T-helper 22 cell (primary cell): Measurements from ENCODE around the gene KCTD13.
"Not testable (repeated sequence)": the region's sequence is repeated elsewhere in the genome, so short reads cannot be mapped to it uniquely, and the experiment has no call there.

ENCODE experiments used
- DNase-seq: peaks from one replicate; pipeline ENCODE4 v3.0.0-alpha.2; 2020; ENCODE audit warnings: low read depth

KCTD13 gene

DNA sequence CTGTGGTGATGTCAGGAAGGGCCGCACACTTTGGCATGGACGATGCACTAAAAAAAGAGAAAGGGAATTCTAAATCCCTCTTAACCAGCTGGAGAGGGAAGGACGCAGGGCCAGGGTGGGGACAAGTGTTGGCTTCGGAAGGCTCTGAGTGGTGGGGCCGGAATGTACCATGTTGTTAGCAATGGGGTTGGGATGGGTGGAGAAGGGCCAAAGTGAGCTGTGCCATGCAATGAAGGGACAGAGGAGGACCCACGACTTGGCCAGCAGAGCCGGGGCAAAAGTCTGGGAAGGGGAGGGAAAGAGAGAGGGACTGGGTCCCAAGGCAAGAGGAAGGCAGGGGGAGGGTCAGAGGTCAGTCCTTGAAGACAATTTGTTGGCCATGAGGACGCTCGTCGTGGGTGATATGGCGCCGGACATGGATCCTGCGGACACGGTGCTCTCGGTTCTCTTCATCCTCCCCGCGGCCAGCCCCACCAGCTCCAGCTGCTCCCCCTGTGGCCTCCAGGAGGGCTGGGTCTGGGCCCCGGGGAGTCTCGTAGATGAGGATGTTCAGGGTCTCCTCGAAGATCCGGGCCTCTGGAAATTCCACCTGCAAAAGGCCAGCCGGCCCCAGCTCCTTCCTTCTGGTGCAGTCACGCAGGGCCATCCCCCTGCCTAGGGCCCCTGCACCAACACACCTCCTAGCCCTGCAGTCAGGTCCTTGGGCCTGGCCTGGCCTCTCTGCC is 19.3 kb downstream of the KCTD13 start:
- no peak for DNase-seq

DNA sequence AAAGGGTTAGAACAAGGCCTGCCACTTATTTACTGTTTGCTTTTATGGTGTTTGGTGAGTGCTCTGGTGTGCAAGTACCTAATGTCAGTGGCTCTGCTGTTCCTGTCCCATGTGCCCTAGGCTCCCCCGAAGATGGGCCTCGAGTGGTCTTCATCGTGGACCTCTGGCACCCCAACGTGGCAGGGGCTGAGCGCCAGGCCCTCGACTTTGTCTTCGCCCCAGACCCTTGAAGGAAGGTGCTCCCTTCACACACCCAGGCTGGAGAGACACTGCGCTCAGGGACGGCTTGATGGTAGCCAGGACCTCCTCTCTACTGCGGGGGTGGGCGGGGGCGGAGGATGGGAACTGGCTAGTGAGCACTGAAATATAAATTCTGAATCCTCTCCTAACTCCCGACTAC is 20.4 kb downstream of the KCTD13 start:
- no peak for DNase-seq

DNA sequence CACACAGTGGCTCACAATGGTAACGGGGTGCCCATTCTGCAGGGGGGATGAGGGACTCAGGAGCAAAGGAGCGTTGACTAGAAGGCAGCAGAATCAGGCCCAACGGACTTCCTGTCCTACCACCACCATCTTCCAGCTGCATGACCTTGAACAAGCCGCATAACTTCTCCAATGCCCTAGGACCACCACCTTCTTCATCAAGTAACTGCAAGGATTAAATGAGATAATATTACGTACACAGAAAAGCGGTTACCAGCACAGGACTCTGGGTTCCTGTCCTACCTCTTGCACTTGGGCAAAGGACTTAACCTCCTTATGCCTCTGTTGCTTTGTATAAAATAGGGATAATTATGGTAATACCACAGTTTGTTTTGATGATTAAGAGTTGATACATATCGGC is 21.1 kb downstream of the KCTD13 start:
- no peak for DNase-seq

DNA sequence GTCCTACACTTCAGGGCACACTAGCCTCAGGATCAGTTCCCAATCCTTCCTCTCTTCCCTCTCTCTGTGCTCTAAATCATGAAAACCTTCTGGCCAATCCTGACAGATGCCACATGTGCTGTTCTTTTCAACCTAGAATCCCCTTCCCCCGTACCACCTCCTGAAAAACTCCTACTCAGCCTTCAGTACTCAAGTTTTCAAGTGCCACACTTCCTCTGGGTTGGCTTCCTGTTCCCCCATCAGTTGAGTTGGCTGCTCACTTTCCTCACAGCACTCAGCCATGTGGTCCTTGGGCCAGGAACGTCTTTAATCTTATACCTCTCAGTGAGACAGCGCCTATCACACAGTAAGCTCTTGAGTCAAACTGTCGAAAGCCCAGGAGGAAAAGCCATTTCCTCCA is 22.4 kb downstream of the KCTD13 start:
- no peak for DNase-seq

DNA sequence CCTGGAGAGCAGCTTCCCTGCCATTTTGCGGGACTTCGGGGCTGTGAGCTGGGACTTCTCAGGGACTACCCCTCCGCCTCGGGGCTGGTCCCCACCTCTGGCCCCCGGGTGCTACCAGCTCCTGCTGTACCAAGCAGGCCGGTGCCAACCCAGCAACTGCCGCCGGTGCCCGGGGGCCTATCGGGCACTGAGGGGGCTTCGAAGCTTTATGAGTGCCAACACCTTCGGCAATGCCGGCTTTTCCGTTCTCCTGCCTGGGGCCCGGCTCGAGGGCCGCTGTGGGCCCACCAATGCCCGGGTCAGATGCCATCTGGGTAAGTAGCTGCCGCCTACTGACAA is 24.4 kb downstream of the KCTD13 start:
- DNase-seq: no peak

DNA sequence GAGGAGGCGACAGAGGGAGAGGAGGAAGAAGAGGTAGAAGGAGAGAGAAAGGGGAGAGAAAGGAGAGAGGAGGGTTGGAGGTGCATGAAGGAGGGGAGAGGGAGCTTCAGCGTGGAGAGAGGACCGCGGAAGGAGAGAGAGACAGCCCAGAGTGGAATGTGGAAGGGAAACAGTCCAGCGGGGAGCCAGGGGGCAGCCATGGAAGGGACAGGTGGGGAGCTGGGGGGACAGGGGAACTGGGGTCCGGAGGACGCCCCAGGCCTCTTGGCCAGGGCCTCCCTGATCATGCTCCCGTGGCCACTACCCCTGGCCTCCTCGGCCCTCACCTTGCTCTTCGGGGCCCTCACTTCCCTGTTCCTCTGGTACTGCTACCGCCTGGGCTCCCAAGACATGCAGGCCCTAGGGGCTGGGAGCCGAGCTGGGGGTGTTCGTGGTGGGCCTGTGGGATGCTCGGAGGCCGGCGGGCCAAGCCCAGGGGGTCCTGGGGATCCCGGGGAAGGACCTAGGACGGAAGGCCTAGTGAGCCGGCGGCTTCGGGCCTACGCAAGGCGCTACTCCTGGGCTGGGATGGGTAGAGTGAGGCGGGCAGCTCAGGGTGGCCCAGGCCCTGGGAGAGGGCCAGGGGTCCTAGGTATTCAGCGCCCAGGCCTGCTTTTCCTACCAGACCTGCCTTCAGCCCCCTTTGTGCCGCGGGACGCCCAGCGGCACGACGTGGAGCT is 25.0 kb downstream of the KCTD13 start:
- no peak for DNase-seq

DNA sequence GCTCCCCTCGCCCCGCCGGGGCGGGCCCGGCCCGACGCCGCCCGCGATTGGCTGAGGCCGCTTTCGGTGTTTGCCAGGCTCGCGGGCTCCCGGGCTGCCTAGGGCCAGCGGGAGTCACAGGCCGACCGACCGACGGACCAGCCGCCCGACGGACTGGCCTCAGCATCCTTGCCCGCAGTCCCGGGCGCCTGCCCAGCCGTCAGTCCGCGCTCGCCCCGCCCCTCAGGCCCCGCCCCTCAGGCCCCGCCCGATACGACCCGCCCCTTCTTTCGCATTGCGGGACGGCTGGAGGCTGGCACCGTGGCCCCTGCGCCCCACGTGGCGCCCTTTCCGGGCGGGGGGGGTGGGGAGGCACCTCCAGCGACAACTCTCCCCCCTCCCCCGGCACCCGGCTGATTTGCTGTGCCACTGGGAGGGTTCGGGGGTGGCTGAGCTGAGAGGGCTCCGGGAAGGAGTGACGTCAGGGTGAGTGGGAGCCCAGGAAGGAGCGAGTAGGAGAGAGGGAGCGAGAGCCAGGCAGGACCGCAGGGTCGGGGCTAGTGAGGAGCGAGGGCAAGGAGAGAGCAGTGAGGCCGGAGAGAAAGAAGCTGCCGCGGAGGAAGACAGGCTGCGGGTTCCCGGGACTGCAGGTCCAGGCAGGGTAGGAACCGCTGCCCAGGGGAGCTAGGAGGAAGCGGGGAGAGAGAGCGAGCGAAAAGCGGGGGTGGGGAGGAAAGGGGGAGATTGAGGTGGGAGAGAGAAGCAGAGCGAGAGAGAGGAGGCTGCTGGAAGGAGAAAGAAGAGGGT is 25.7 kb downstream of the KCTD13 start, which contains the start of gene ASPHD1:
TSS of gene ASPHD1 (plus strand) at position 387 of the 786 bp plus-strand sequence. CDS start 484 bp downstream, outside the sequence.
- DNase-seq: peak; percentile 52

DNA sequence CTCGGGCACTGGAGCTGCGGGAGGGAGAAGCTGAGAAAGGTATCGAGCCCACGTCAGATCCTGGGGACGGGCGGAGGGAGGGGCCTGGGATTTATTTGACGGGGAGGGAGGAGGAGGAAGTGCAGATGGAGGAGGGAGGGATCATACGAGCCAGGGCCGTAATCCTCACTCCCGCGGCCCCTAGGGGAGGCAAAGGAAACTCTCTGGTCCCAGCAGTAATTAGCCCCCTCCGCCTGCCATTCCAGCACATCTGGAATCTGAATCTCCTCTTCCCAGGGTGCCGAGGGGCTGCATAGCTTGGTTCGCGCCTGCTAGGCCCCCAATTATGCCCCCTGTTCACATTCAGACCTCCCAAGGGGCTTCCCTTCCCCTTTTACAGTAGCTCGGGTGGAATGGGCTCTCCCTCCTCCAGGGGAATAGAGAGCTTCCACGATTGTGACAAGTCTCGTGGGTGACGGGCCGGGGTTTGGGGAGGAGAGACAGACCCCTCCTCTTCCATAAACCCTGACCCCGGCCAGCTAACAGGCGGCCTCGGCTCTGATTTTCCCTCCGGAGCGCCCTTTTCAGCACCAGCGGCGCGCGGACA is 26.4 kb downstream of the KCTD13 start, which contains the start of gene SEZ6L2:
TSS of gene SEZ6L2 (minus strand) at position 35 of the 586 bp plus-strand sequence. CDS start 531 bp downstream, outside the sequence.
- no peak for DNase-seq

DNA sequence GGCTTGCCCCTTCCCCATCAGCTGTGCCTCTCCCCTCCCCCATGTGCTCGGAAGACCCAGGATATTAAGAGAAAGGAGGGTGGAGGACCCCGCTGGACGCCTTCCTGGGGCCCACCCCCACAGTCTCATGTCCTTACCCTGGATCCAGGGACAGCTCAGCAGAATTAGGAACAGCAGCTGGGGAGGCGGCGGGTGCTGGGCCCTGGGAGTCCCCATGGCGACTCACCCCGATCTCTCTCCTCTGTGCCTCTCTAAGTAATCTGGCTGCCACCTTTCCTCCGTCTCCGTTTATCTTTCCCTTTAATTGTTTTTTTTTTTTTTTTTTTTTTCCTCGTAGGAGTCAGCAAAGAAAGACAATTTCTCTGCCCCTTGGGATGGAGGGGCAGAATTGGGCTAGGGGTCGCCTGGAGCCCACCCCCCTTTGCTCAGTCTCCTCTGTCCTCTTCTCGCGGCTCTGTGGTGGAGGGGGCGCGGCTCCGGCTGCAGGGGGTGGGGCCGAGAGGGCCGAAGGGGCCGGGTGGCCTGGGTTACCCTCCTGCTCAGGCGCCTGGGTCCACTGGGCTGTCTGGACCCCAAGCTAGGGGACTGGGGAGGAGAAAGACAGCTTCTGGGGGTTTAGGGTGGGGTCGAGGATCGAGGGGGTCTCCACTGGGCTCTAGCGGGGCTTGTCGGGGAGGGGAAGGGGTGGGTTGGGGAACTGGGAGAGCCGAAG is 27.1 kb downstream of the KCTD13 start:
- DNase-seq: no peak

DNA sequence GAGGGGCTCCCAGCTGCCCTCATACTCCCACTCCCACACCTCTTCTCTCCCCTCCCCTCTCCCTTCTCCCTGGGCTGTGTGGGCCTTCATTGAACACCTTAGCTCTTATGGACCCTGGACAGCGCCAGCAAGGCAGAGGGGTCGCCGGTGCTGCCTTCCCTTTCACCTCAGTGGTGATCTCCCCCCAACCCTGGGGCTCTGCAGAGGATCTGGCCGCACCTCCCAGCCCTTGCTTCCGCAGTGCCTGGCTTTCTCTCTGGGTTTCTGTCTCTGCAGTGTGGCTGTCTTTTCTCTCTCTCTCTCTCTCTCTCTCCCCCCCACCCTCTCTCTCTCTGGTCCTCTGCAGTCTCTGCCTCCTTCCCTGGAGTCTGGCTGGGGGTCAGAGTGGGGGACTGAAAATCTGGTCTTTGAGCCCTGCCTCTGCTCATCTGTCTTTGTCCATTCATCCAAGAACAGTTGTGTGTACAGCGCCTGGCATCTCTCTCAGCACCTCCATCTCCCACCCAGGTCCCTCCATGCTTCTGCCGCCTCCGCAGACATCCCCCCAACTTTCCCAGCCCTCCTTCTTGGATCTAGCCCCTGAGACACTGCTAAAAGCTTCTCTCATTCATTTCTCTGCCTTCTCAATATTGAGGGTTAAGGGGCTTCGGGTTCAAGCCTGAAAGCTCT is 27.8 kb downstream of the KCTD13 start:
- no peak for DNase-seq

DNA sequence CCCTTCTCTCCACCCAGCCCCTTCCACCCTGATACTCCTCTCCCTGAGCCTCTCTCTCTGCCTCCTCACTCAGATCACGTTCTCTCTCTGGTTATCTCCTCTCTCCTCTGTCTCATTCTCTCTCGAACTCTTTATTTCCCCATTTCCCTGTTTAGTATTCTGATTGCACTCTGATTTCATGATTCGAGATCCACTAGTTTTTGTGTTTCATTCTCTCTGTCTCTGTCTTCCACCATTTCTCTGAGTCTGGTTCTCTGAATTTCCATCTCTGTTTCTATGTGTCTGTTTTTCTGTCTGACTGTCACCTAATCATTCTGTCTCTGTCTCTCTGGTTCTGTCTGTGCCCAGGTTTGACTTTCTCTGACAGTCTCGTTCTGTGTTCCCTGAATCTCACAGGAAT is 28.7 kb downstream of the KCTD13 start:
- no peak for DNase-seq

DNA sequence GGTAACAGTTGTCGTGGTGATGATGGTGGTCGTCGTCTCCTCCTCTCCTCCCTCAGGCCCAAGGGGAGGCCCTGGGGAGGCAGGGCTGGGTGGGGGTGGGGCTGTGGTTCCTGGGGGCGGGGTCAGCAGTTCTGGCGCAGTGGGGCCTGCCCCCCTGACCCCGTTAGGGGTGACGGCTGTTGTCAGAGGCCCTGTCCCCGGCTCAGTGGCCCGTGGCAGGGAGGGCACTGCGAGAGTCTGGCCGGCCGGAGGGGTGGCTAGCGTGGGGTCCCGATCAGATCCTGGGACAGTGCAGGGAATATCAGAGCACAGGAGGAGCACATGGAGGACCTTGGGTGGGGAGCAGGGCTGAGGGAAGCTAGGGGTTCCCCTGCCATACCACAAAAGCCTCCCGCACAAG is 29.2 kb downstream of the KCTD13 start:
- no peak for DNase-seq

DNA sequence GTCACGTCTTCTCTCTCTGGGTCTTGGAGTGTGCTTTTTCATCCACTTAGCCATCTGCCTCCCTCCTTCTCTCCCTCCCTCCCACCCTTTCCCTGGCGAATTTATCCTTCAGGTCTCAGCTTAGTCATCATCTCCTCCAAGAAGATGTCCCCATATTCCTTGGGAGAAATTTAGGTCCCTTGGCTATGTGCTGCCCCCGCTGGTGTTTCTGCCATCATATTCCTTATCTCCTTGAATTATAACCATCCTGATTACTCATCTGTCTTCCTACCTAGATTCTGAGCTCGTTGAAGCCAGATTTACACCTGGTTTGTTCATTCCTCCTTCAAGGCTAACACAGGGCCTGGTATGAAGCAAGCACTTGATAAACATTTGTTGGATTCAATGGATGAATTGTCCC is 31.7 kb downstream of the KCTD13 start:
- no peak for DNase-seq

DNA sequence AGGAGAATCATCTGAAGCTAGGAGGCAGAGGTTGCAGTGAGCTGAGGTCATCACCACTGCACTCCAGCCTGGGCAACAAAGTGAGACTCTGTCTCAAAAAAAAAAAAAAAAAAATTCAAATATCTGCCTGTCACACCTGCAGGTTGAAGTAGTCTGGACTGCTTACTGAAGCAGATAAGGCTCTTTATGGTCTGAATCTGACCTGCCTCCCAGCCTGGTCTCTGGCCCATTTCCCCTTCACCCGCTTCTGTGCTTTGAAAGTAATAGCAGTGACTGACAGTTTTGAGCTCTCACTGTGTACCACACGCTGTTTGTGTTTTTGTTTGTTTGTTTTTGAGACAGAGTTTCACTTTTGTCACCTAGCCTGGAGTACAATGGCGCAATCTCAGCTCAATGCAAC is 32.5 kb downstream of the KCTD13 start:
- DNase-seq: no peak

DNA sequence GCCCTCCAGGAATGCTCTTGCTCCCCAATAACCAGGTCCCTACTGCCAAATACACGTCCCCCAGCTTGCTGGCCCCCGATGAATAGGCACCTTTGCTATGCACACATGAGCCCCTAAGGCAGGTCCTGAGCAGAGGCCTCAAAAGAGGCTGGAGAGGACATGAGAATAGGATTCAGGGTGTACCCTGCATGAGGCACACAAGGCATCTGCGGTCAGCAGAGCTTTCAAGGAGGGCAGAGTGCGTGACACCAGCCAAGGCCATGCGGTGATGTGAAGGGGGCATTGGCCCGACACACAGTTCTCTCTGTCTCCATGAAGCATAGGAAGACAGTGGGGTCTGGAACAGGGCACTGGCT is 33.6 kb downstream of the KCTD13 start:
- no peak for DNase-seq

DNA sequence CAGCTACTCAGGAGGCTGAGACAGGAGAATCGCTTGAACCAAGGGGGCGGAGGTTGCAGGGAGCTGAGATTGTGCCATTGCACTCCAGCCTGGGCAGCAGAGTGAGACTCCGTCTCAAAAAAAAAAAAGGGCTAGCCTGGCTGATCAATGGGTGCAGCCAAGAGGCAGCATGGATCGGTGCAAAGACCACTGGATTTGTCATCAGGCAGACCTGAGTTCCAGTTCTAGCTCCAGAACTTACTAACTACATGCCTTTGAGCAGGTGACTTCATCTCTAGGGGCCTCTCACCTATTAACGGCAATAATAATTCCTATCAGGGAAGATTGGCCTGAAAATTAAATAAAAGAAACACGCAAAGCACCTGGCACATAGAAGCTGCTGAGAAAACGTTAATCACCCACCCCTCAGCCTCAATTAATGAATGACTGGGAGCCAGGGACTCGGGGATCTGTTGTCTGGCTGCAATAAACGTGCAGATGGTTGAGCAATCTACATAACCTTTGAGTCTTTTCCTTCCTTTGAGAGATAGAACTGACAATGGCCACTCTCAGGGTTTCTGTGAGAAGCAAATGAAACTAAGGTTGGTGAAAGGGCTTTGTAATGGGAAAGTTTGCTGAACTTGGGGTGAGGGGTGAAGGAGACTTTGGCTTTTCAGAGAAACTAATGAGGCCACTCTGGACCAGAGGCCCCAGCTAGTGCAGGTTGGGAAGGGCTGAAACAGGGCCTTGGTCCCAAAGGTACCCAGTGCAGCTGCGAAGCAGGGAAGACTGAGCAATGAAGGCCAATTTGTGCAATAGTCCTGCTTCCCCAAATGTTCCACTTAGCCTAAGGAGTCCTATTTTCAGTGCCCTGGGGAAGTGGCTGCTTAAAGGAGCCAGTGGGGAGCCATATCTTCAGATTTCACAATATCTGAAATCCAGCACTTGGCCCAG is 34.2 kb downstream of the KCTD13 start:
- DNase-seq: no peak

DNA sequence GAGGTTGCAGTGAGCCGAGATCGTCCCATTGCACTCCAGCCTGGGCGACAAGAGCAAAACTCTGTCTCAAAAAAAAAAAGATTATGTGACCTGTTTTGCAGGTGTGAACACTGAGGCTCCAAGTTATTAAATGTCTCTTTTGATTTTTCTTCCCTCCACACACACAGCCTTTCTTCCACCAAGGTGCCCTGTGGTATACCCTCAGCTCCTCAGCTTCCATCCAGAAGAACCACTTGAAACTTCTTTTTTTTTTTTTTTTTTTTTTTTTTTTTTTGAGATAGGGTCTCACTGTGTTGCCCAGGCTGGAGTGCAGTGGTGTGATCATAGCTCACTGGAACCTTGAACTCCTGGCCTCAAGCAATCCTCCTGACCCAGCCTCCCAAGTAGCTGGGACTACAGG is 36.7 kb downstream of the KCTD13 start:
- DNase-seq: not testable (repeated sequence)

DNA sequence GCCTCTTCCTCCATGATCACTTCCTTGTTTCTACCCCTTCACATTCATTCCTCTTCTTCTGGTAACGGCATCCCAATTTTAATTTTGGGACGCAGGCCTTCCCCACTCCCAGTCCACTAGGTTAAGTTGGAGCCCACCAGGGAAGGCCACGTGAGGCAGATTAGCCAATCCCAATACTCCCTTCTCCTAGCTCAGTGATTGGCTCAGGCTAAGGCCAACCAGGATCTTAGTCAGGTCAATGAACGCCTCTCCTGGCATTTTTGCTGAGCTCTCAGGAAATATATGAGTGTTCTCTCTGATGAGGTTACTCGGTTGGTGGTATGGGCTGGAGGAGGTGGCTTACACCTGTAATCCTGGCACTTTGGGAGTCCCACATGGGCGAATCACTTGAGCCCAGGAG is 42.0 kb downstream of the KCTD13 start:
- no peak for DNase-seq

DNA sequence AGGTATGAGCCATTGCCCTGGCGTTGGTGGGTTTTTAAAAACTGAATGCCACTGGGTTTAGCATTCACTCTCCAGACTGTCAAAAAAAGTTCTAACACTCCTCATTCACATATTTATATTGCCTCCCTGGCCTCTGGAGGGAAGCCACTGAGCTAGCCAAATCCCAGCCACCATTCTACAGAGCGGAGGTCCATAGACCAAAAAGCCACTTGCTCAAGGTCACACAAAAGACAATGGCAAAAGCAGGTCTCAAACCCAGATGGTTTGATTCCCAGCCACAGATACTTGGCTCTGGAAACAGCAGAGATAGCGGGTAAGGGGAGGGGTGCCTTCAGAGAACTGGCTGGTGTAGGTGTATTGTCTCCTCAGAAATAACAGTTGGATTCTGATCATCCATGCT is 45.0 kb downstream of the KCTD13 start:
- no peak for DNase-seq

DNA sequence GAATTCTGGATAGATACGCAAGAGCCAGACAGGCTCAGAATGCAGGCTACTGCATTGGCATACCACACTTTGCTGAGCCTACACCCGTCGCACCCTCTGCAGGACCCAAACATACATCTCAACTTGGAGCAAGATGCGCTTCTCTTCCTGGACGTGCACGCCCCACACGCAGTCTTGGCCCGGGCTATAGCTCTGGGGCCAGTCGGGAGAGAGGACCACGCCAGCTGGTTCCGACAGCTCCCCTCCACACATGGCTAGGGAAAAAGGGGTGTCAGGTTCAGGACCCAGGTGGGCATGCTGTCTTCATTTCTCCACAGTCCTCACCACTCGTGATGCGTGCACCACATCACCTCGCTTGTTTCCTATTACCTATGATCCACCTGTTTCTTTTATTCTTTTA is 47.9 kb downstream of the KCTD13 start:
- no peak for DNase-seq
